Astrocyte of the spinal cord (primary cell): ENCODE measurements around the gene GPSM1.

ENCODE experiments used
- DNase-seq: peaks from one replicate; pipeline ENCODE4 v3.0.0; 2011; ENCODE audit warnings: low read depth, low spot score
- H3K4me3 ChIP-seq: 2 replicates; pipeline ENCODE4 v1.5.1; 2011; ENCODE audit warnings: low read depth, mild to moderate bottlenecking, low read length, moderate library complexity
- in situ Hi-C: cut with HindIII; loops from 2 replicates; pipeline ENCODE4 v1.10.0; 2017; ENCODE audit warnings: low sequenced_read_pairs
- TF ChIP-seq, protein P1 (sequence below): IDR thresholded peaks from 2 replicates; pipeline ENCODE4 v1.5.1; 2012; ENCODE audit warnings: low read depth, mild to moderate bottlenecking, low read length, inconsistent platforms

The GPSM1 gene

DNA sequence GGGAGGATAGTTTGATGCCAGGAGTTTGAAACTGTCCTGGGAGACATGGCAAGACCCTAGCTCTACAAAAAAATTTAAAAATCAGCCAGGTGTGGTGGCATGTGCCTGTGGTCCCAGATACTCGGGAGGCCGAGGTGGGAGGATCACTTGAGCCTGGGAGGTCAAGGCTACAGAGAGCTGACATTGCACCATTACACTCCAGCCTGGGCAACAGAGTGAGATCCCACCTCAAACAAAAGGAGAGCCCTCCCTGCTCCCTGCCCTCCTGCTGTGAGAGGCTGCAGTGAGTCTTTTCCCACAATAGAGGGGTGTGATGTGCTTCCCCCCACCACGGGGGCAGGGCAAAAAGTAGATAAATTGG, 13.3 kb upstream of the GPSM1 start:
- in situ Hi-C loops: no loop called here
- no peak for DNase-seq
- no peak overlapping the region for H3K4me3 ChIP-seq
- TF ChIP-seq, protein P1, sequence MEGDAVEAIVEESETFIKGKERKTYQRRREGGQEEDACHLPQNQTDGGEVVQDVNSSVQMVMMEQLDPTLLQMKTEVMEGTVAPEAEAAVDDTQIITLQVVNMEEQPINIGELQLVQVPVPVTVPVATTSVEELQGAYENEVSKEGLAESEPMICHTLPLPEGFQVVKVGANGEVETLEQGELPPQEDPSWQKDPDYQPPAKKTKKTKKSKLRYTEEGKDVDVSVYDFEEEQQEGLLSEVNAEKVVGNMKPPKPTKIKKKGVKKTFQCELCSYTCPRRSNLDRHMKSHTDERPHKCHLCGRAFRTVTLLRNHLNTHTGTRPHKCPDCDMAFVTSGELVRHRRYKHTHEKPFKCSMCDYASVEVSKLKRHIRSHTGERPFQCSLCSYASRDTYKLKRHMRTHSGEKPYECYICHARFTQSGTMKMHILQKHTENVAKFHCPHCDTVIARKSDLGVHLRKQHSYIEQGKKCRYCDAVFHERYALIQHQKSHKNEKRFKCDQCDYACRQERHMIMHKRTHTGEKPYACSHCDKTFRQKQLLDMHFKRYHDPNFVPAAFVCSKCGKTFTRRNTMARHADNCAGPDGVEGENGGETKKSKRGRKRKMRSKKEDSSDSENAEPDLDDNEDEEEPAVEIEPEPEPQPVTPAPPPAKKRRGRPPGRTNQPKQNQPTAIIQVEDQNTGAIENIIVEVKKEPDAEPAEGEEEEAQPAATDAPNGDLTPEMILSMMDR: no peak

DNA sequence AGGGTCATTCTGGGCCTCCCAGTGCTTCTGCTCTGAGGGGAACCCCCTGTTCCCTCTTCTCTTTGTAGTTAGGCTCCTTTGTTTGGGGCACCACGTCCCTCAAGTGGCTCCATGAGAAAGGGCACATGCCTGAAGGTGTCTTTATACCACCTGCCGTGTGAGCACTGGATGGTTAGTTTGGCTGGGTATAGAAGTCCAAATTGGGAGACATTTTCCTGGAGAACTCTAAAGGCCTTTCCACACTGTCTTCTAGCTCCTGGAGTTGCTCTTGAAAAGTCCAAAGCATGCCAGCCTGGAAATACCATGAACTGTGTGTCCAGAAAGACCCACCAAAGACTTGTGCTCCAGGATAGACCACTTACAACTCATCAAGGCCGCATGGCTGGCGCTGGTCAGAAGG, 12.4 kb upstream of the GPSM1 start:
- DNase-seq: no peak
- TF ChIP-seq, protein P1: no peak
- H3K4me3 ChIP-seq: no peak overlapping the region
- in situ Hi-C loops: no loop called here

DNA sequence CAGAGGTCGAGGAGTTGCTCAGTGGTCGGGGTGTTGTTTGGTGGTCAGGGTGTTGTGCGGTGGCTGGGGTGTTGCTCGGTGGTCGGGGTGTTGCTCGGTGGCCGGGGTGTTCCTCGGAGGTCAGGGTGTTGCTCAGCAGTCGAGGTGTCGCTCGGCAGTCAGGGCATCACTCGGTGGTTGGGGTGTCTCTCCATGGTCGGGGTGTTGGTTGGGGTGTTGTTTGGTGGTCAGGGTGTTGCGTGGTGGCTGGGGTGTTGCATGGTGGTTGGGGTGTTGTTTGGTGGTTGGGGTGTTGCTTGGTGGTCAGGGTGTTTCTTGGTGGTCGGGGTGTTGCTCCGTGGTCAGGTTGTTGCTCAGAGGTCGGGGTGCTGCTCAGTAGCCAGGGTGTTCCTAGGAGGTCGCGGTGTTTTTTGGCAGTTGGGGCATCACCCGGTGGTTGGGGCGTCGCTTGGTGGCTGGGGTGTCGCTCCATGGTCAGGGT, 11.0 kb upstream of the GPSM1 start:
- no peak for DNase-seq

DNA sequence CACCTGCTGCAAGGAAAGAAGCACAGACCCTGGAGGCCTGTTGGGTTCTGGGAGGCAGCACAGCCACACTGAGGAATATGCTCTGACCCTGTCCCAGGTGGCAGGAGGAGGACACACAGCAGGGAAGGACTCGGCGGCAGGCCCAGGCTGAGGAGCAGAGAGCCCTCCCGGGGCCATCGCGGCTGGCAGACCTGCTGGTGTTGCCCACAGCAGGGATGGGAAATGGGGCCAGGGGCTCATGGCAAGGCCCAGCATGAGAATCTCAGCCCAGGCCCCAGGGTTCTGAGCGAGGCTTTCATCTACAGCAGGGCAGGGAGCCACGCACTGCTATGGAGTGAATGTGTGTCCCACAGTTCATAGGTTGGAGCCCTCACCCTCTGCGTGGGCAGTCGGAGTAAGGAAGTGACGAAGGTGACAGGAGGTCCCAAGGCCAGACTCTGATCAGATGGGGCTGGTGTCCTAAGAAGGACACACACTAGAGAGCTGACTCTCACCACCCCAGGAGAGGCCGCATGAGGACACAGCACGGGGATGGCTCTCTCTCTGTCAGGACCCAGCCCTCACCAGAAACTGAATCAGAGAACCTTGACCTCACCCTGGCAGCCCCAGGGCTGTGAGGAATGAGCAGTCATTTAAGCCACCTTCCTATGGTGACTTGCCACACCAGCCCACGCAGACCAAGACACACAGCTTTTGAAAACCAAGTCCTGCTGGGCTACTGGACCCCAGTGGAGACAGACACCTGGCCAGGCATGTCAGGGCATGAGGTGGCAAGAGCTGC, 10.3 kb upstream of the GPSM1 start:
- TF ChIP-seq, protein P1: no peak
- in situ Hi-C loops: no loop called here
- no peak overlapping the region for H3K4me3 ChIP-seq
- no peak for DNase-seq

More for the DNA sequence above, 11.0 kb upstream of the GPSM1 start:
- in situ Hi-C loops: no loop called here
- H3K4me3 ChIP-seq: no peak overlapping the region
- TF ChIP-seq, protein P1: no peak

DNA sequence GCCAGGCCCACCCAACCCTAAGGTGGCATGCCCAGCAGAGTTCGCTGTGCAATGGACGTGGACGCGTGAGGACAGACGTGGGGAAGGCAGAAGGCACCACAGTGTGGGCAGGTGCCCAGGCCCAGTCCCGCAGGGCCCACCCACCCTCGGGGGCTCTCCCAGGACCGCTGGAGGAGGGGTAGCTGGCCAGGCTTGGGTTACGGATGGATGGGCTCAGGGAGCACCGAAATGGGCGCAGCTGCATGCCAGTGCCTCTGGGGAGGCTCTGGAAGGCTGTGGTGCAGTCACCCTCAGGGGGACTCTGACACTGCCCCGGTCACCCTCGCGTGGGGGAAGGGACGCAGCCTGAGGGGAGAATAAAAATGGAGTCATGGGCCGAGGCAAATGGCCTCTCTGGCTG, 9.6 kb upstream of the GPSM1 start:
- in situ Hi-C loops: no loop called here
- no peak for DNase-seq
- TF ChIP-seq, protein P1: no peak
- no peak overlapping the region for H3K4me3 ChIP-seq

DNA sequence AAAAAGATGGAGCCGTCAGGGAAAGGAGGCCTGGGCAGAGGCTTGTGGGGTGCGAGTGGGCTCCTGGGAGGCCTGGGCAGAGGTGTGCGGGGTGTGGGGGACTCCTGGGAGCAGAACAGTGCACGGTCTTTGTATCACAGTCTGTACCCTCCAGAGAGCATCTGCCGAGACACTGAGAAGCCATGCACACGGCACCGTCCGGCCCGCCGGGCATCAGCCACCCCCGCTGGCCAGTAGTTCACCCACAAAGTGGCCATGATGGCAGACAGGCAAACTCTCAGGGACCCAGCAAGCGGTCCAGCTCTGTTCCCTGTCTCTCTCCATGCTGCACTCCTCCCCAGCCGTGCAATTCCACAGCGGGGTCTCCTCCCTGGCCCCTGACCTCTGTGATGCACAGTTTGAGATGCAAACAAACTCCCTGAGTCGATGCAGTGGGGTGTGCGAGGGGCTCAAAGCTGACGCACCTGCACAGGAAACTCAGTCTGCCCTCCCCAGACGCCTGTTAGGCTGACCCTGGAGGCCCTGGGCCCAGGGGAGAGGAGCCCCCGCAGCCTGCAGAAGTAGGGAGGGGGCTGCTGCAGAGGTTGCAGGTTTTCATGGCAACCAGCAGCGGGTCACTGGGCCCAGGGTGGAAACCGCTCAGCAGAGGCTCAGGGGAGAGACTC, 9.1 kb upstream of the GPSM1 start:
- DNase-seq: no peak
- H3K4me3 ChIP-seq: no peak overlapping the region
- in situ Hi-C loops: no loop called here
- TF ChIP-seq, protein P1: no peak
